Measurements from ENCODE around the gene MRPL22.
A peak's percentile ranks its signal among the peaks of the same experiment; 100 is the strongest.
"Not testable (repeated sequence)": the region's sequence is repeated elsewhere in the genome, so short reads cannot be mapped to it uniquely, and the experiment has no call there.

MRPL22 gene

GRCh38 chr5:155001523-155001922, 60.6 kb downstream of the MRPL22 start:
- H3K36me3 ChIP-seq (ENCODE audit: control insufficient read depth, insufficient read depth, low read length): no peaks in the 10 kb centered on the region
- no peaks in the 10 kb centered on the region for H3K27me3 ChIP-seq (ENCODE audit: insufficient read depth, low read length, poor library complexity)
- H2AK5ac ChIP-seq (ENCODE audit: low read length): no peak overlapping the region
- WGBS (ENCODE audit: extremely low coverage, insufficient coverage, low lambda C conversion rate): no CpG with 5 or more reads among the region's 4 CpGs
- H3K23ac ChIP-seq (ENCODE audit: low read length): no peak overlapping the region
- H3K4me3 ChIP-seq (ENCODE audit: low read length): no peak overlapping the region
- no peak overlapping the region for H4K8ac ChIP-seq (ENCODE audit: low read depth, low read length)
- H3K4ac ChIP-seq (ENCODE audit: low read depth, low read length): no peak overlapping the region
- H3K4me1 ChIP-seq (ENCODE audit: control insufficient read depth, low read depth, low read length): no peaks in the 10 kb centered on the region
- no peaks in the 10 kb centered on the region for H3K79me2 ChIP-seq (ENCODE audit: control insufficient read depth, insufficient read depth, low read length)
- no peak overlapping the region for H4K5ac ChIP-seq (ENCODE audit: low read length)
- no peak overlapping the region for H3K4me2 ChIP-seq (ENCODE audit: low read length)
- H2BK120ac ChIP-seq (ENCODE audit: low read depth, low read length): no peak overlapping the region
- no peak overlapping the region for H3K56ac ChIP-seq (ENCODE audit: low read length)
- DNase-seq: no peak
- H3K79me1 ChIP-seq (ENCODE audit: low read length): no peaks in the 10 kb centered on the region
- H2BK5ac ChIP-seq (ENCODE audit: low read length): no peak overlapping the region
- H3K18ac ChIP-seq (ENCODE audit: low read length): no peak overlapping the region
- no peak overlapping the region for H3K9ac ChIP-seq (ENCODE audit: low read length)
- no peak overlapping the region for H2BK15ac ChIP-seq (replicated peaks; ENCODE audit: low read depth)
- no peak overlapping the region for H3K27ac ChIP-seq (ENCODE audit: low read depth, low read length)

GRCh38 chr5:155002722-155003121, 61.8 kb downstream of the MRPL22 start:
- H3K23ac ChIP-seq (ENCODE audit: low read length); H4K8ac ChIP-seq (ENCODE audit: low read depth, low read length); H2AK5ac ChIP-seq (ENCODE audit: low read length); H3K27me3 ChIP-seq (ENCODE audit: insufficient read depth, low read length, poor library complexity); H2BK120ac ChIP-seq (ENCODE audit: low read depth, low read length); H3K9ac ChIP-seq (ENCODE audit: low read length); H3K56ac ChIP-seq (ENCODE audit: low read length); DNase-seq; H3K36me3 ChIP-seq (ENCODE audit: control insufficient read depth, insufficient read depth, low read length); H3K4me1 ChIP-seq (ENCODE audit: control insufficient read depth, low read depth, low read length); H3K27ac ChIP-seq (ENCODE audit: low read depth, low read length); H3K4me2 ChIP-seq (ENCODE audit: low read length); H3K18ac ChIP-seq (ENCODE audit: low read length); H4K5ac ChIP-seq (ENCODE audit: low read length); H3K4ac ChIP-seq (ENCODE audit: low read depth, low read length); H2BK5ac ChIP-seq (ENCODE audit: low read length); H3K79me2 ChIP-seq (ENCODE audit: control insufficient read depth, insufficient read depth, low read length); H3K4me3 ChIP-seq (ENCODE audit: low read length); H3K79me1 ChIP-seq (ENCODE audit: low read length); H2BK15ac ChIP-seq (replicated peaks; ENCODE audit: low read depth): not testable (repeated sequence)
- WGBS (ENCODE audit: extremely low coverage, insufficient coverage, low lambda C conversion rate): no CpG with 5 or more reads among the region's 4 CpGs

GRCh38 chr5:155004138-155004744, 63.4 kb downstream of the MRPL22 start:
- WGBS (ENCODE audit: extremely low coverage, insufficient coverage, low lambda C conversion rate): no CpG with 5 or more reads among the region's 11 CpGs
- Histone ChIP-seq H3K4me2 (ENCODE audit: low read length) (no peak overlapping the region), H3K79me2 (ENCODE audit: control insufficient read depth, insufficient read depth, low read length) (no peaks in the 10 kb centered on the region), H3K4ac (ENCODE audit: low read depth, low read length) (no peak overlapping the region), H3K23ac (ENCODE audit: low read length) (no peak overlapping the region), H2BK5ac (ENCODE audit: low read length) (no peak overlapping the region), H3K4me3 (ENCODE audit: low read length) (no peak overlapping the region), H4K5ac (ENCODE audit: low read length) (no peak overlapping the region), H2BK120ac (ENCODE audit: low read depth, low read length) (no peak overlapping the region), H3K9ac (ENCODE audit: low read length) (no peak overlapping the region), H4K8ac (ENCODE audit: low read depth, low read length) (no peak overlapping the region), H3K79me1 (ENCODE audit: low read length) (no peaks in the 10 kb centered on the region), H3K4me1 (ENCODE audit: control insufficient read depth, low read depth, low read length) (no peaks in the 10 kb centered on the region), H3K27ac (ENCODE audit: low read depth, low read length) (no peak overlapping the region), H3K36me3 (ENCODE audit: control insufficient read depth, insufficient read depth, low read length) (no peaks in the 10 kb centered on the region), H3K27me3 (ENCODE audit: insufficient read depth, low read length, poor library complexity) (no peaks in the 10 kb centered on the region), H2AK5ac (ENCODE audit: low read length) (no peak overlapping the region), H3K18ac (ENCODE audit: low read length) (no peak overlapping the region), H2BK15ac (replicated peaks; ENCODE audit: low read depth) (no peak overlapping the region), H3K56ac (ENCODE audit: low read length) (no peak overlapping the region)
- DNase-seq: peak; percentile 62

- H3K56ac ChIP-seq (ENCODE audit: low read length); H3K18ac ChIP-seq (ENCODE audit: low read length); H4K8ac ChIP-seq (ENCODE audit: low read depth, low read length); H2AK5ac ChIP-seq (ENCODE audit: low read length); H3K4me1 ChIP-seq (ENCODE audit: control insufficient read depth, low read depth, low read length); H3K4me3 ChIP-seq (ENCODE audit: low read length); H3K27me3 ChIP-seq (ENCODE audit: insufficient read depth, low read length, poor library complexity); H3K9ac ChIP-seq (ENCODE audit: low read length); H2BK120ac ChIP-seq (ENCODE audit: low read depth, low read length); DNase-seq; H3K4ac ChIP-seq (ENCODE audit: low read depth, low read length); H3K36me3 ChIP-seq (ENCODE audit: control insufficient read depth, insufficient read depth, low read length); H3K27ac ChIP-seq (ENCODE audit: low read depth, low read length); H3K79me2 ChIP-seq (ENCODE audit: control insufficient read depth, insufficient read depth, low read length); H3K79me1 ChIP-seq (ENCODE audit: low read length); H3K23ac ChIP-seq (ENCODE audit: low read length); H2BK15ac ChIP-seq (replicated peaks; ENCODE audit: low read depth); H4K5ac ChIP-seq (ENCODE audit: low read length); H3K4me2 ChIP-seq (ENCODE audit: low read length); H2BK5ac ChIP-seq (ENCODE audit: low read length): not testable (repeated sequence)
- WGBS (ENCODE audit: extremely low coverage, insufficient coverage, low lambda C conversion rate): no CpG with 5 or more reads among the region's 1 CpG
These were observed 65.4 kb downstream of the MRPL22 start for GRCh38 chr5:155006265-155006664.

GRCh38 chr5:155008669-155009068, 67.8 kb downstream of the MRPL22 start:
- H3K79me2 ChIP-seq (ENCODE audit: control insufficient read depth, insufficient read depth, low read length): no peaks in the 10 kb centered on the region
- WGBS (ENCODE audit: extremely low coverage, insufficient coverage, low lambda C conversion rate): no CpG with 5 or more reads among the region's 3 CpGs
- DNase-seq: no peak

GRCh38 chr5:155010881-155011280, 70.0 kb downstream of the MRPL22 start:
- Histone ChIP-seq H2AK5ac (ENCODE audit: low read length) (no peak overlapping the region), H4K5ac (ENCODE audit: low read length) (no peak overlapping the region), H3K36me3 (ENCODE audit: control insufficient read depth, insufficient read depth, low read length) (no peaks in the 10 kb centered on the region), H2BK15ac (replicated peaks; ENCODE audit: low read depth) (no peak overlapping the region), H3K18ac (ENCODE audit: low read length) (no peak overlapping the region), H3K4ac (ENCODE audit: low read depth, low read length) (no peak overlapping the region), H3K4me1 (ENCODE audit: control insufficient read depth, low read depth, low read length) (no peaks in the 10 kb centered on the region), H3K9ac (ENCODE audit: low read length) (no peak overlapping the region), H3K79me2 (ENCODE audit: control insufficient read depth, insufficient read depth, low read length) (no peaks in the 10 kb centered on the region), H3K27me3 (ENCODE audit: insufficient read depth, low read length, poor library complexity) (no peaks in the 10 kb centered on the region), H2BK5ac (ENCODE audit: low read length) (no peak overlapping the region), H3K4me3 (ENCODE audit: low read length) (no peak overlapping the region), H2BK120ac (ENCODE audit: low read depth, low read length) (no peak overlapping the region), H3K23ac (ENCODE audit: low read length) (no peak overlapping the region), H3K4me2 (ENCODE audit: low read length) (no peak overlapping the region), H3K27ac (ENCODE audit: low read depth, low read length) (no peak overlapping the region), H3K56ac (ENCODE audit: low read length) (no peak overlapping the region), H4K8ac (ENCODE audit: low read depth, low read length) (no peak overlapping the region), H3K79me1 (ENCODE audit: low read length) (no peaks in the 10 kb centered on the region)
- no peak for DNase-seq
- no CpG with 5 or more reads among the region's 3 CpGs for WGBS (ENCODE audit: extremely low coverage, insufficient coverage, low lambda C conversion rate)

More at GRCh38 chr5:155008669-155009068, 67.8 kb downstream of the MRPL22 start:
- no peak overlapping the region for H3K4me2 ChIP-seq (ENCODE audit: low read length)
- no peaks in the 10 kb centered on the region for H3K27me3 ChIP-seq (ENCODE audit: insufficient read depth, low read length, poor library complexity)
- H4K5ac ChIP-seq (ENCODE audit: low read length): no peak overlapping the region
- no peak overlapping the region for H2BK15ac ChIP-seq (replicated peaks; ENCODE audit: low read depth)
- H3K79me1 ChIP-seq (ENCODE audit: low read length): no peaks in the 10 kb centered on the region
- H3K4me1 ChIP-seq (ENCODE audit: control insufficient read depth, low read depth, low read length): no peaks in the 10 kb centered on the region
- H3K36me3 ChIP-seq (ENCODE audit: control insufficient read depth, insufficient read depth, low read length): no peaks in the 10 kb centered on the region
- no peak overlapping the region for H3K9ac ChIP-seq (ENCODE audit: low read length)
- H3K18ac ChIP-seq (ENCODE audit: low read length): no peak overlapping the region
- no peak overlapping the region for H3K27ac ChIP-seq (ENCODE audit: low read depth, low read length)
- H3K23ac ChIP-seq (ENCODE audit: low read length): no peak overlapping the region
- H3K4ac ChIP-seq (ENCODE audit: low read depth, low read length): no peak overlapping the region
- H2BK5ac ChIP-seq (ENCODE audit: low read length): no peak overlapping the region
- H3K56ac ChIP-seq (ENCODE audit: low read length): no peak overlapping the region
- H3K4me3 ChIP-seq (ENCODE audit: low read length): no peak overlapping the region
- H2BK120ac ChIP-seq (ENCODE audit: low read depth, low read length): no peak overlapping the region
- H2AK5ac ChIP-seq (ENCODE audit: low read length): no peak overlapping the region
- no peak overlapping the region for H4K8ac ChIP-seq (ENCODE audit: low read depth, low read length)

All from mesendoderm (in vitro differentiated cells).